Pancreas (tissue), 10 donors: ENCODE measurements around the gene CFAP97. TPM values are rescaled to one million over a fixed set of nuclear protein-coding genes. Genes with fewer than 3 reads are reported as not detected.

Experiments
- ATAC-seq, 4 donors: fragments of 200-7000 bp; cut with Tn5 transposase; one replicate each; pipeline versions ENCODE4 v1.8.0 to v1.9.1; 2020; ENCODE audit warnings: mild to moderate bottlenecking in 4 of 4, moderate library complexity in 4 of 4
- DNase-seq, 6 donors: peaks; one replicate each; pipeline ENCODE4 v3.0.0-alpha.2; 2020
- FAIRE-seq: peaks from 2 replicates; lab custom pipeline; 2012; peaks lifted over from hg19 to GRCh38; lab: Jason Lieb, UNC
- H3K27ac ChIP-seq, 4 donors: fragments of 200-600 bp; sonication (generic); 1 replicate in 3 of 4; 2 replicates in 1 of 4; pipeline versions ENCODE4 v1.5.0 to v1.8.0; 2020
- H3K27me3 ChIP-seq, 4 donors: fragments of 200-600 bp; one replicate each; pipeline ENCODE4 v1.8.0; 2021
- H3K36me3 ChIP-seq, 3 donors: fragments of 200-600 bp; sonication (generic) in 1 of 3; one replicate each; pipeline versions ENCODE4 v1.5.0 to v1.8.0; 2020 to 2021
- H3K4me1 ChIP-seq, 3 donors: fragments of 200-600 bp; one replicate each; pipeline ENCODE4 v1.8.0; 2021
- H3K4me3 ChIP-seq, 4 donors: fragments of 200-600 bp; sonication (generic) in 2 of 4; one replicate each; pipeline versions ENCODE4 v1.5.0 to v1.8.0; 2020 to 2021
- H3K9me3 ChIP-seq, 4 donors: fragments of 200-600 bp; one replicate each; pipeline ENCODE4 v1.8.0; 2021
- WGBS, 2 donors: extraction: QIAGEN DNeasy Blood & Tissue Kit; methylation state at CpG; one replicate each; pipeline ENCODE4 v1.1.7; 2013; 5-methylcytosine and 5-hydroxymethylcytosine counted together
- intact Hi-C, 3 donors: fragments of 100-400 bp; cut with DNase I; formaldehyde crosslinking; loops; one replicate each; pipeline versions ENCODE4 v1.11.1 to v1.14.2; 2022
- polyA plus RNA-seq, 2 donors: library from polyadenylated mRNA; stranded (reverse); fragments of 200-250 nt; gene quantifications; one replicate each; pipeline ENCODE4 v1.2.3, GENCODE V29; 2013
- total RNA-seq, 6 donors: library from RNA; stranded (reverse); fragmentation: NEBNext Ultra II Directional in 4 of 6; extraction: Animal tissue kit (Norgen Biotek cat#: 25700) in 4 of 6; gene quantifications; one replicate each; pipeline versions ENCODE4 v1.2.1 to v1.2.4, GENCODE V29; 2021 to 2023
- TF ChIP-seq, protein P1 (sequence below), 4 donors: fragments of 200-600 bp; sonication (generic) in 3 of 4; IDR thresholded peaks; one replicate each; pipeline versions ENCODE4 v1.5.0 to v1.8.0; 2021; ENCODE audit warnings: antibody characterized with exemption in 4 of 4
- donor health status: healthy with polysubstance abuse.
- donor health status: DM: no; HTN: no; CAD: no; lungs with moderate emphysema.
- donor health status: DM: no; HTN: no; CAD: no.
- donor health status: control.
- donor health status: control.
- donor health status: Bipolar disorder and iron deficiency.
- donor health status: DM: yes; HTN: yes; CAD: no.
- donor health status: DM: no; HTN: no; CAD: no.
- donor health status: DM: no; HTN: no; CAD: no.
- donor health status: DM: yes; HTN: yes; CAD: no.

The CFAP97 gene
- total and polyA plus RNA-seq, 8 donors = 3.4 to 19.2 (median 14.4) TPM

DNA sequence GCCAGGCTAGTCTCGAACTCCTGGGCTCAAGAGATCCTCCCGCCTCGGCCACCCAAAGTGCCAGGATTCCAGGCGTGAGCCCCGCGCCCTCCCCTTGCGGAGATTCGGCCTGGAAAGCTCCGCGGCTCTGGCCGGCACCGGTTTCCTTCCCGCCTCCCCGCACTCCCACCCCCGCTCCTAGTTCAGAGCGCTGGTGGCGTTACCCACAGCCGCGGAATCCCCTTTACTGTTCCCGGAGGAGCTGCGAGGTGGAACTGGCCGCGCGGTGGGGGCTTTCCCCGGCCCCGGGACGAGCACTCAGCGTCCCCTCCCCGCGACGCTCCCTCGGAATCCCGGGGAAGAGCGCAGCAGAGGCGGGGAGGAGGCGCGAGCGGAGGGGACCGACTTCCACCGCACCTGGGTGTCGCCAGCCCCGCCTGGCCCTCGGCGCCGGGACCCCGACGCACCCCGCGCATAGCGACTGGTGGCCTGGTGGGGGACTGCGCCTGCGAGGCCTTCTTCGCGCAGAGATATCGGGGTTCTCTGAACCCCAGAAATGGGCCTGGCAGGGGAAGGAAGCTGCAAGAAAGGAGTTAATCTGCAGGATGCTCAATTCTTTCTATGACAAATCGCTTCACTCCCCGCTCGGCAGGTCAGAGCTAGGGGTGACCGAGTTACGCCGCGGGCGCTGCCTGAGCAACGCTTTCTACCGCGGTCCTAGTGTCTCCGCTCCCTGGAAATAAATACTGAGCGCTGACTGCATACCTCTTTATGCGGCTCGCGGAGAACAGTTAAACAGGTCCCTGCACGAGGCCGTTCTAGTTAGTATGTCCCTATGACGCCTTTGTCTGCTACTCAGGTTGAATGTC lies 75.3 kb downstream of the CFAP97 start:
- Histone ChIP-seq H3K4me3 (peak overlapping the region; percentile 26 to 70 (median 48)), H3K9me3 (no peaks in the 10 kb centered on the region), H3K36me3 (no peaks in the 10 kb centered on the region), H3K27me3 (no peaks in the 10 kb centered on the region), H3K4me1 (peaks cover 0 to 3% (median 0%) of the 10 kb centered on the region in 3 donors), H3K27ac (peak overlapping the region in 3 of 4 donors; percentile 25 to 73 (median 58))
- FAIRE-seq (no peak), DNase-seq (peak in 5 of 6 donors; percentile 26 to 71 (median 40)), ATAC-seq (peak; percentile 59 to 73 (median 70))
- TF ChIP-seq, protein P1, sequence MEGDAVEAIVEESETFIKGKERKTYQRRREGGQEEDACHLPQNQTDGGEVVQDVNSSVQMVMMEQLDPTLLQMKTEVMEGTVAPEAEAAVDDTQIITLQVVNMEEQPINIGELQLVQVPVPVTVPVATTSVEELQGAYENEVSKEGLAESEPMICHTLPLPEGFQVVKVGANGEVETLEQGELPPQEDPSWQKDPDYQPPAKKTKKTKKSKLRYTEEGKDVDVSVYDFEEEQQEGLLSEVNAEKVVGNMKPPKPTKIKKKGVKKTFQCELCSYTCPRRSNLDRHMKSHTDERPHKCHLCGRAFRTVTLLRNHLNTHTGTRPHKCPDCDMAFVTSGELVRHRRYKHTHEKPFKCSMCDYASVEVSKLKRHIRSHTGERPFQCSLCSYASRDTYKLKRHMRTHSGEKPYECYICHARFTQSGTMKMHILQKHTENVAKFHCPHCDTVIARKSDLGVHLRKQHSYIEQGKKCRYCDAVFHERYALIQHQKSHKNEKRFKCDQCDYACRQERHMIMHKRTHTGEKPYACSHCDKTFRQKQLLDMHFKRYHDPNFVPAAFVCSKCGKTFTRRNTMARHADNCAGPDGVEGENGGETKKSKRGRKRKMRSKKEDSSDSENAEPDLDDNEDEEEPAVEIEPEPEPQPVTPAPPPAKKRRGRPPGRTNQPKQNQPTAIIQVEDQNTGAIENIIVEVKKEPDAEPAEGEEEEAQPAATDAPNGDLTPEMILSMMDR (IDR thresholded peaks at IDR 0.05) = peak in 1 of 4 donors; percentile 17
- WGBS, 2 donors = 4 to 5% methylated on average over 56 to 74 of the region's 74 CpGs
- intact Hi-C loops = no loop called here

DNA sequence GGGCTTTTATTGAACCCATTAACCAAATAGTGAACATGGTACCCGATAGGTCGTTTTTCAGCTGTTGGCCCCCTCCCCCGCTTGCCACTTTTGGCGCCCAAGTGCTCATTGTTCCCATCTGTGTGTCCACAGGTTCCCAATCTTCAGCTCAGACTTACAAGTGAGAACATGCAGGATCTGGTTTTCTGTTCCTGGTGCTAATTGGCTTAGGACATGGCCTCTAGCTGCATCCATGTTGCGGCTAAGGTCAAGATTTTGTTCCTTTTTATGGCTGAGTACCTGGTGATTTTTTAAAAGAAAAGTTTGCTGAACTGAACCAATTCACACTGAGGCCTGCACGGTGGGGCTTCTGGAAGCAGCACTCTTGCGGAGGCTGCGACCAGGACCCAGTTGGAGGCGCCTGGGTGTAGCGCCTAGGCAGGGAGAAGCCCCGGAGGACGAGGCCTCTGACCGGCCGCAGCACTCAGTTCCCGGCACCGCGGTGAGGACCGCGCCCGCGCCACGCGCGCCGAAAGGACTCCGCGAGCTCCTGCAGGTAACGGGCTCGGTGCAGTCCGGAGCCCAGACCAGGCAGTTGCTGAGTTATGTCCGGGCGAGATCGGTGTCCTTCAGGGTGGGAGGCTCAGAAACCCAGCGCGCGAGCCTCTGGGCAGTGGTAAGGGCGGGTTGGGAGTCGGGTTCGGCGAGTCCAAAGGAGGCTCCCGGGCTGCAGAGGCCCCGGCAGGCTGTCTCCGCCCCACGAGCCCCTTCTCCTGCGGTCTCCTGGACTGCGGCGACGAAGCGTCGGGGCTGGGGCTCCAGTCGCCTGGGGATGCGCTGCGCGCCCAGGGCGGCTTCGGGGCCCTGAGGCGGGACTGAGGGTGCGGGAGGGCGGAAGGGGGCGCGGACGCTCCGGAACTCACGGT lies 76.5 kb downstream of the CFAP97 start:
- Histone ChIP-seq H3K27ac (peak overlapping the region in 3 of 4 donors; percentile 26 to 73 (median 41)), H3K4me3 (peak overlapping the region; percentile 26 to 70 (median 45)), H3K9me3 (no peaks in the 10 kb centered on the region), H3K36me3 (no peaks in the 10 kb centered on the region), H3K27me3 (no peaks in the 10 kb centered on the region), H3K4me1 (peaks cover 0 to 3% (median 0%) of the 10 kb centered on the region in 3 donors)
- TF ChIP-seq, protein P1 (IDR thresholded peaks at IDR 0.05) = no peak
- WGBS, 2 donors = 10% methylated on average over 63 to 64 of the region's 64 CpGs
- DNase-seq (peak in 4 of 6 donors; percentile 41 to 79 (median 62)), FAIRE-seq (no peak), ATAC-seq (peak; percentile 61 to 70 (median 65))
- intact Hi-C loops = no loop called here

DNA sequence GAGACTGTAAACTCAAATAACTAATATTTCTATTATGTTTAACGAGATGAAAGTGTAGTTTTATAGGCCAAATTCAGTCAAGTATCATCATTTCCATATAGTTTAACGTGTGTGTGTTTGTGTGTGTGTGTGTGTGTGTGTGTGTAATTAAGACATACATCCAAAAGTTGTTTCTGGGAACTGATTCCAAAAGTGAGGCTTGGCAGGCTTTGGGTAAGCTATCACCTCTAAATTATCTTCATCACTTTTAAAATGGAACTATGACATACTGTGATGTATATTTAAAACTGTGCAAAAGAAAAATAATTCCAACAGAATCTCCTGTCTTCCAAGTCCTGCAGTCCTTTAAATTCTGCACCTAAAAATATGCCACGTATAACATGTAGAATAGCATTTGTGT lies 79.8 kb downstream of the CFAP97 start:
- intact Hi-C loops = no loop called here
- FAIRE-seq (no peak), DNase-seq (no peak), ATAC-seq (no peak)
- Histone ChIP-seq H3K27ac (no peak overlapping the region), H3K4me1 (peaks cover 0 to 3% (median 0%) of the 10 kb centered on the region in 3 donors), H3K36me3 (no peaks in the 10 kb centered on the region), H3K27me3 (no peaks in the 10 kb centered on the region), H3K9me3 (no peaks in the 10 kb centered on the region), H3K4me3 (no peak overlapping the region)
- TF ChIP-seq, protein P1 (IDR thresholded peaks at IDR 0.05) = no peak
- 46 to 53% methylated on average over 3 of the region's 3 CpGs for WGBS, 2 donors

DNA sequence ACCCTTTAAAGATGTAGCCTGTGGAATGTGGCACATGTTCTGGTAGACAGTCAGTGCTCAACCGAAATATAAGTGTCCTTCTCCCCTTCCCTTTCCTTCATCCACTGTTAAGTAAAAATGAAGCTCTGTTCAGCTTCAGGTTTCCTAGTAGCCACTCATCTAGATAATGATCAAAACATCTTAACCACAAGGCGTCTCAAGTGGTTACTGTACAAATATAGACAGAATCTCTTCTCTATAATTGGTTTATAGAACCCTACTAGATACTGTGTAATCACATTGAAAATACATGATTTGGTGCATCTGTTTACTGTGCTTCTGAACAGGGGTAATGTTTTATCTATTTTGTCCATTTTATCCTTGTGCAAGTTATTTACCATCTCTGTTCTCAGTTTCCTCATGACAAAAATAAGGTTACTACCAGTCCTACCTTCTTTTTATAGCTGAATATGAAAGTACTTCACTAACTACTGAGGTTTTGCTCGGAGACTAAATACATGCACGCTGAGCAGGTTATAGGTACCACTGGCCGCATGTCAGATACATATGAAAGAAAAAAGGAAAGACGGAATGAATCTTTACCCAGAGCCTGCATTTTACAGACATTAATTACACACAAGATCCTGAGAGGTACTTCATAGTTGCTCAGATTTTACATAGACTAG lies 81.0 kb downstream of the CFAP97 start:
- Histone ChIP-seq H3K9me3 (no peaks in the 10 kb centered on the region), H3K4me3 (no peak overlapping the region), H3K36me3 (no peaks in the 10 kb centered on the region), H3K4me1 (peaks cover 0 to 3% (median 0%) of the 10 kb centered on the region in 3 donors), H3K27ac (no peak overlapping the region), H3K27me3 (no peaks in the 10 kb centered on the region)
- 80 to 90% methylated on average over 6 of the region's 6 CpGs for WGBS, 2 donors
- DNase-seq (no peak), FAIRE-seq (no peak), ATAC-seq (no peak)
- TF ChIP-seq, protein P1 (IDR thresholded peaks at IDR 0.05) = no peak
- intact Hi-C loops = no loop called here
